ENCODE data around the gene RNF128. TPM values are rescaled to one million over a fixed set of nuclear protein-coding genes. Genes with fewer than 3 reads are reported as not detected.

The RNF128 gene
- total and polyA plus RNA-seq, 2 donors (not counting 3 experiments of a cell fraction or from before 2014, with no cell fraction given) = not detected

Other genes with a start within 250 kb of the RNF128 start
- gene RADX, start 114.7 kb upstream of the RNF128 start, total RNA-seq = 0.09 TPM in 1 of 2 replicates, not detected in the other
- 0.12 TPM in 1 of 2 replicates, not detected in the other for gene RADX, start 114.7 kb upstream of the RNF128 start, polyA plus RNA-seq
- gene TBC1D8B, start 76.0 kb downstream of the RNF128 start, total RNA-seq = 3.9 and 6.6 TPM in 2 replicates
- gene TBC1D8B, start 76.0 kb downstream of the RNF128 start, polyA plus RNA-seq = 1.4 TPM in 2 replicates
- gene RIPPLY1, start 176.6 kb downstream of the RNF128 start, total RNA-seq = not detected in 2 replicates
- not detected in 2 replicates for gene RIPPLY1, start 176.6 kb downstream of the RNF128 start, polyA plus RNA-seq
- gene CLDN2, start 193.7 kb downstream of the RNF128 start, total RNA-seq = not detected in 2 replicates
- not detected in 2 replicates for gene CLDN2, start 193.7 kb downstream of the RNF128 start, polyA plus RNA-seq

Data from endothelial cell of umbilical vein (primary cell).